Stimulated activated CD8-positive, alpha-beta memory T cell treated with anti-CD3 and anti-CD28 coated beads, Interleukin-15, amount 100 ng/mL, for 1 hour (primary cell): Measurements from ENCODE around the gene SRGAP2C.
"Not testable (repeated sequence)": the region's sequence is repeated elsewhere in the genome, so short reads cannot be mapped to it uniquely, and the experiment has no call there.

Experiments used
- DNase-seq: peaks from one replicate; pipeline ENCODE4 v3.0.0-alpha.2; 2020; ENCODE audit warnings: low read depth

Gene SRGAP2C

GRCh38 chr1:121421490-121421889 lies 236.7 kb downstream of the SRGAP2C start:
- DNase-seq: not testable (repeated sequence)

DNA sequence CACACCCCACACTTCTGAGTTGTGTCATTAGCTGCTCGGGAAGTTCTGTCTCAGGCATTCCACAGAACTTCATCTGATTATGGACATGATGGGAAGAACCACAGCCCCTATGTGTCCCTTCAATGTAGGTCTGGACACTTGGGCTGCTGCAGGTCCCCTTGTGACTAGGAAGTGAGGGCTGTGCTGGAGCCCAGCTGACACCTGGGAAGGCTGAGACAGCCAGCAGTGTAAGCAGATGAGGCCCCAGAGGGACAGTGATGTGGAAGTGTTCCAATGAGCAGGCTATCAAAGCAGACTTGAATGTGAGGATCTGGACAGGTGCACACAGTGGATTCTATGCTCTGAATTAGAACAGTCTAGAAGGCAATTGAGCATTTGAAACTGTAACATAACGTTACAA lies 239.2 kb downstream of the SRGAP2C start:
- DNase-seq: not testable (repeated sequence)

GRCh38 chr1:121433517-121433916 lies 248.7 kb downstream of the SRGAP2C start:
- not testable (repeated sequence) for DNase-seq

DNA sequence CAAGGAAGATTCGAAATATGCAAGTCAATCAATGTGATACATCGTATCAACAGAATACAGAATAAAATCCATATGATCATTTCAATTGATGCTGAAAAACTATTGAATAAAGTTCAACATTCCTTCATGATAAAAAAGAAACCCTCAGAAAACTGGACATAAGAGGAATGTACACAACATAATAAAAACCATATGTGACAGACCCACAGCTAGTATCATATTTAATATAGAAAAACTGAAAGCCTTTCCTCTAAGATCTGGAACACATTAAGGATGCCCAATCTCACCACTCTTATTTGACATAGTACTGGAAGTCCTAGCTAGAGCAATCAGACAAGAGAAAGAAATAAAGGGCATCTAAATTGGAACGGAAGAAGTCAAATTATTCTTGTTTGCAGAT lies 254.1 kb downstream of the SRGAP2C start:
- not testable (repeated sequence) for DNase-seq

- no peak for DNase-seq
These were observed 256.2 kb downstream of the SRGAP2C start for GRCh38 chr1:121440993-121441392.
